Measurements from ENCODE around the gene SMC6. TPM values are rescaled to one million over a fixed set of nuclear protein-coding genes. Genes with fewer than 3 reads are reported as not detected.
A peak's percentile ranks its signal among the peaks of the same experiment; 100 is the strongest.

SMC6 gene
- total and polyA plus RNA-seq, 8 donors, result 3.0 to 8.0 (median 4.8) TPM

DNA sequence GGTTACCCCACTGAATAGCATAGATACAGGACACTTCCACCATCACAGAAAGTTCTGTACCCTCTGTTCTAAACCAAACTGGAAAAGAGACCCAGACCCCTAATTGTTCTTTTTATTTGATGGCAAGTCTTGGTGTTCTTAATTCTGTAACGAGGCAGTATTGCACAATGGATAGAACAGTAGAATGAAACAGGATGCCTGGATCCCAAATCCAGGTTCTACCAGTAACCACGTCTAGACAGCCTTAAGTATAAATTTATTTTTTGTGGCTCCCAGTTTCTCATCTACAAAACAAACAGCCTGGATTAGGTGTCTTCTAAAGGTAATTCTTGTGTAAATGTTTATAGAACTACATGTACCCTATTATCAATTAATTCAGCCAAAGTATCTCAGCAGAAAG is 23.7 kb downstream of the SMC6 start:
- DNase-seq (no peak), FAIRE-seq (no peak), ATAC-seq (no peak)
- H3K27ac ChIP-seq, result no peak overlapping the region
- intact Hi-C loops (cut with DNase I), result no loop called here
- TF ChIP-seq, protein P1, sequence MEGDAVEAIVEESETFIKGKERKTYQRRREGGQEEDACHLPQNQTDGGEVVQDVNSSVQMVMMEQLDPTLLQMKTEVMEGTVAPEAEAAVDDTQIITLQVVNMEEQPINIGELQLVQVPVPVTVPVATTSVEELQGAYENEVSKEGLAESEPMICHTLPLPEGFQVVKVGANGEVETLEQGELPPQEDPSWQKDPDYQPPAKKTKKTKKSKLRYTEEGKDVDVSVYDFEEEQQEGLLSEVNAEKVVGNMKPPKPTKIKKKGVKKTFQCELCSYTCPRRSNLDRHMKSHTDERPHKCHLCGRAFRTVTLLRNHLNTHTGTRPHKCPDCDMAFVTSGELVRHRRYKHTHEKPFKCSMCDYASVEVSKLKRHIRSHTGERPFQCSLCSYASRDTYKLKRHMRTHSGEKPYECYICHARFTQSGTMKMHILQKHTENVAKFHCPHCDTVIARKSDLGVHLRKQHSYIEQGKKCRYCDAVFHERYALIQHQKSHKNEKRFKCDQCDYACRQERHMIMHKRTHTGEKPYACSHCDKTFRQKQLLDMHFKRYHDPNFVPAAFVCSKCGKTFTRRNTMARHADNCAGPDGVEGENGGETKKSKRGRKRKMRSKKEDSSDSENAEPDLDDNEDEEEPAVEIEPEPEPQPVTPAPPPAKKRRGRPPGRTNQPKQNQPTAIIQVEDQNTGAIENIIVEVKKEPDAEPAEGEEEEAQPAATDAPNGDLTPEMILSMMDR (IDR thresholded peaks at IDR 0.05), result no peak
- 88 to 95% methylated on average over 2 of the region's 2 CpGs for WGBS, 2 donors
- H3K27me3 ChIP-seq, result no peaks in the 10 kb centered on the region
- H3K9me3 ChIP-seq, result no peaks in the 10 kb centered on the region
- H3K4me3 ChIP-seq, result no peak overlapping the region
- no peaks in the 10 kb centered on the region for H3K4me1 ChIP-seq
- H3K36me3 ChIP-seq, result no peaks in the 10 kb centered on the region

DNA sequence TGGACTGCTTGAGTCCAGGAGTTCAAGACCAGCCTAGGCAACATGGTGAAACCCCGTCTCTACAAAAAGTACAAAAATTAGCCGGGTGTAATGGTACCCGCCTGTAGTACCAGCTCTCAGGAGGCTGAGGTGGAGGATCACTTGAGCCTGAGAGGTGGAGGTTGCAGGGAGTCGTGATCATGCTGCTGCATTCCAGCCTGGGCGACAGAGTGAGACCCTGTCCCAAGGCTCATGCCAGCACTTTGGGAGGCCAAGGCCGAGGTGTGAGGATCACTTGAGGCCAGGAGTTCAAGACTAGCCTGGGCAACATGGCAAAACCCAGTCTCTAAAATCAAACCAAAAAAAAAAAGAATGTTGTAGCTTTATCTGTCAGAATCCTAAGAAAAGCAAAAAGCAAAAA is 25.4 kb downstream of the SMC6 start:
- Histone ChIP-seq H3K9me3 (no peaks in the 10 kb centered on the region), H3K36me3 (no peaks in the 10 kb centered on the region), H3K4me1 (no peaks in the 10 kb centered on the region), H3K27me3 (no peaks in the 10 kb centered on the region), H3K27ac (no peak overlapping the region), H3K4me3 (no peak overlapping the region)
- no peak for FAIRE-seq
- WGBS, 2 donors, result 92 to 97% methylated on average over 6 of the region's 6 CpGs
- TF ChIP-seq, protein P1 (IDR thresholded peaks at IDR 0.05), result no peak
- intact Hi-C loops (cut with DNase I), result no loop called here
- DNase-seq, result no peak
- no peak for ATAC-seq

DNA sequence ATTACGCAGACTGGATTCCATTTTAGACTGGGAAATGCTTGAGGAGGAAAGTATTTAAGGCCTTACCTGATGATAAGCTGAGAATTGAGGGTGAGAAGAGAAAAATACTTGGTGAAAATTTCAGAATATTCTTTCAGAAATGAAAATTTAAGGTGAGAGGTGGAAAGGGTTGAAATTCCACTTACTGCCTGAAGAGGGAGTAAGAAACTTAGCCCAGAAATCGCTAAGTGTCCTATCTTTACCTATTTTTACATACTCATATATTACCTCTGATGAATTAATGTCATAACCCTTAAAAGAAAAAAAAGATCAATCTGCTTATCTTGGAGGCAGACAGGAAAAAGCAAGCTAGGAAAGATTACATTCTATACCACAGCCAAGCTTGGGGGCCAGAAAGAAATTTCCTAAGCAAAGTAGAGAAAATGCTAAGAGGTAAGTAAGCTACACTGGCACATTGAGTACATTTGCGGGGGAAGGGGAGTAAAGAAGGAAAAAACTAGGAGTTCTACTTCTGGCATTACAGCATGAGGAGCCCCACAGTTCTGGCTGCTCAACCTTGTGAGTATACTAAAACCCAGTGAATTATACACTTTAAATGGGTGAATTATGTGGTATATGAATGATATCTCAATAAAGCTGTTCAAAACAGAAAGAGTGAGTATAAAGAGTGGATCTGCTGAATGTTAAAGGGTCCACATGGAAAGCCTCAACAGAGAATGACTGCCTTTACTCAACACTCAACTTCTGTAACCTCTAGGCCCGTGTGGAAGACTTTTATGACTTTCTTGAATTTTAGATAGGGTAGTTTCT is 33.8 kb downstream of the SMC6 start:
- no peaks in the 10 kb centered on the region for H3K9me3 ChIP-seq
- no peak for DNase-seq
- intact Hi-C loops (cut with DNase I), result loop anchor here in 1 of 3 donors (10.0 kb wide), 1 partner anchor 115 kb away; no protein-coding TSS in a partner anchor
- FAIRE-seq, result peak; percentile 32
- peak in 2 of 4 donors; percentile 53 to 57 for ATAC-seq
- H3K4me3 ChIP-seq, result no peak overlapping the region
- TF ChIP-seq, protein P1 (IDR thresholded peaks at IDR 0.05), result peak; percentile 36 to 81 (median 70)
- no peaks in the 10 kb centered on the region for H3K27me3 ChIP-seq
- H3K4me1 ChIP-seq, result no peaks in the 10 kb centered on the region
- H3K27ac ChIP-seq, result no peak overlapping the region
- 65 to 70% methylated on average over 4 of the region's 4 CpGs for WGBS, 2 donors
- H3K36me3 ChIP-seq, result peaks cover 0 to 13% (median 0%) of the 10 kb centered on the region in 3 donors

DNA sequence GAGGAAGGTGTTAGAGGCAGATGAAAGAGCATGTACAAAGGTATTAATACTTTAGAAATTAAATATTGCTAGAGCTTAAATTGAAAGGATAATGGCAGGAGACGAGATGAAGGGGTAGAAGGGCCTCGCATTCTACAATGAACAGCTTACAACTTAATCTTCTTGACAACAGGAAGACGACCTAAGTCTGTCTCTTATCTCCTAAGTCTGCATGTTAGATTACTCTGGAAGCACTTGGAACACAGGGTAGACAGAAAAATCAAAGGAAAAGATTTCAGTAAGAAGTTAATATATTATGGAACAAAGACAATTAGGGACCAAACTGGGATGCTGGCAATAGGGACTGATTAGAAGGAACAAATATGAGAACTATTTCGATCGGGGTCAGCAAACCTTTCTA is 34.9 kb downstream of the SMC6 start:
- Histone ChIP-seq H3K27me3 (no peaks in the 10 kb centered on the region), H3K36me3 (peaks cover 0 to 19% (median 0%) of the 10 kb centered on the region in 3 donors), H3K9me3 (no peaks in the 10 kb centered on the region), H3K4me3 (no peak overlapping the region), H3K27ac (no peak overlapping the region), H3K4me1 (no peaks in the 10 kb centered on the region)
- TF ChIP-seq, protein P1 (IDR thresholded peaks at IDR 0.05), result no peak
- DNase-seq, result no peak
- FAIRE-seq, result no peak
- intact Hi-C loops (cut with DNase I), result loop anchor here in 1 of 3 donors (10.0 kb wide), 1 partner anchor 116 kb away; no protein-coding TSS in a partner anchor
- ATAC-seq, result no peak
- WGBS, 2 donors, result 79 to 82% methylated on average over 5 of the region's 5 CpGs

DNA sequence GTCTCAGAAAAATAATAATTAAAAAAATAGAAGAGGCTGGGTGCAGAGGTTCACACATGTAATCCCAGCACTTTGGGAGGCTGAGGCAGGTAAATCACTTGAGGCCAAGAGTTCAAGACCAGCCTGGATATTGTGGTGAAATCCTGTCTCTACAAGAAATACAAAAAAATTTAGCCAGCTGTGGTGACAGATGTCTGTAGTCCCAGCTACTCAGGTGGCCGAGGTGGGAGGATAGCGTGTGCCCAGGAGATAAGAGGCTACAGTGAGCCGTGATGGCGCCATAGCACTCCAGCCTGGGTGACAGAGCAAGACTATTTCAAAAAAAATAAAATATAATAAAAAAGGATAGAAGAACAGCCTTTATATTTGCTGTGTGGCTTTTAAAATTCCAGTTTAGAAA is 35.9 kb downstream of the SMC6 start:
- no peak for FAIRE-seq
- Histone ChIP-seq H3K27ac (no peak overlapping the region), H3K9me3 (no peaks in the 10 kb centered on the region), H3K36me3 (peaks cover 0 to 19% (median 0%) of the 10 kb centered on the region in 3 donors), H3K4me1 (no peaks in the 10 kb centered on the region), H3K27me3 (no peaks in the 10 kb centered on the region), H3K4me3 (no peak overlapping the region)
- WGBS, 2 donors, result 87 to 88% methylated on average over 4 of the region's 4 CpGs
- intact Hi-C loops (cut with DNase I), result loop anchor here in 1 of 3 donors (10.0 kb wide), 1 partner anchor 117 kb away; no protein-coding TSS in a partner anchor
- DNase-seq, result no peak
- TF ChIP-seq, protein P1 (IDR thresholded peaks at IDR 0.05), result no peak
- ATAC-seq, result no peak
